ENCODE results near the gene CYP8B1. TPM values are rescaled to one million over a fixed set of nuclear protein-coding genes. Genes with fewer than 3 reads are reported as not detected.
A peak's percentile ranks its signal among the peaks of the same experiment; 100 is the strongest.
"Not testable (repeated sequence)": the region's sequence is repeated elsewhere in the genome, so short reads cannot be mapped to it uniquely, and the experiment has no call there.

CYP8B1 gene
- total RNA-seq, 1 experiment from 2014 or later: not detected

- DNase-seq (ENCODE audit: low spot score): no peak
Measured at GRCh38 chr3:42884324-42884723, 8.6 kb upstream of the CYP8B1 start.

GRCh38 chr3:42883251-42883930 is 7.7 kb upstream of the CYP8B1 start:
- DNase-seq (ENCODE audit: low spot score): not testable (repeated sequence)

GRCh38 chr3:42880601-42881451 is 5.1 kb upstream of the CYP8B1 start:
- DNase-seq (ENCODE audit: low spot score): peak; percentile 66

- DNase-seq (ENCODE audit: low spot score): no peak
Measured at GRCh38 chr3:42880183-42880582, 4.5 kb upstream of the CYP8B1 start.

GRCh38 chr3:42877881-42878280 is 2.2 kb upstream of the CYP8B1 start:
- DNase-seq (ENCODE audit: low spot score): no peak

- no peak for DNase-seq (ENCODE audit: low spot score)
Measured at GRCh38 chr3:42876940-42877720, 1.5 kb upstream of the CYP8B1 start.

GRCh38 chr3:42876401-42876800 is 722 bp upstream of the CYP8B1 start:
- DNase-seq (ENCODE audit: low spot score): no peak

- no peak for DNase-seq (ENCODE audit: low spot score)
Measured at GRCh38 chr3:42874749-42875148, 930 bp downstream of the CYP8B1 start.

GRCh38 chr3:42873221-42873982 is 2.3 kb downstream of the CYP8B1 start:
- no peak for DNase-seq (ENCODE audit: low spot score)

- DNase-seq (ENCODE audit: low spot score): no peak
Measured at GRCh38 chr3:42872718-42873117, 3.0 kb downstream of the CYP8B1 start.

- no peak for DNase-seq (ENCODE audit: low spot score)
Measured at GRCh38 chr3:42871592-42872196, 4.0 kb downstream of the CYP8B1 start.

GRCh38 chr3:42868841-42869240 is 6.8 kb downstream of the CYP8B1 start:
- DNase-seq (ENCODE audit: low spot score): no peak

- no peak for DNase-seq (ENCODE audit: low spot score)
Measured at GRCh38 chr3:42867138-42867537, 8.5 kb downstream of the CYP8B1 start.

GRCh38 chr3:42865256-42865655 is 10.4 kb downstream of the CYP8B1 start:
- no peak for DNase-seq (ENCODE audit: low spot score)

GRCh38 chr3:42864321-42864950 is 11.2 kb downstream of the CYP8B1 start:
- DNase-seq (ENCODE audit: low spot score): no peak

GRCh38 chr3:42856544-42856943 is 19.1 kb downstream of the CYP8B1 start:
- DNase-seq (ENCODE audit: low spot score): no peak

- no peak for DNase-seq (ENCODE audit: low spot score)
Measured at GRCh38 chr3:42855547-42856380, 19.9 kb downstream of the CYP8B1 start.

GRCh38 chr3:42855219-42855546 is 20.5 kb downstream of the CYP8B1 start:
- DNase-seq (ENCODE audit: low spot score): no peak

GRCh38 chr3:42853739-42854302 is 21.9 kb downstream of the CYP8B1 start:
- no peak for DNase-seq (ENCODE audit: low spot score)

GRCh38 chr3:42853056-42853455 is 22.6 kb downstream of the CYP8B1 start:
- no peak for DNase-seq (ENCODE audit: low spot score)
